NB4 (cell line): ENCODE measurements around the gene SPATA20.

Experiments used
- DNase-seq: peaks from one replicate; pipeline ENCODE4 v3.0.0; 2010; ENCODE audit warnings: low read depth
- H3K4me3 ChIP-seq: one replicate; pipeline ENCODE4 v1.5.1; 2011; ENCODE audit warnings: mild to moderate bottlenecking, low read depth, low read length, moderate library complexity
- CTCF ChIP-seq: IDR thresholded peaks from one replicate; pipeline ENCODE4 v1.5.1; 2012; ENCODE audit warnings: low read depth, low read length
- MAX ChIP-seq: IDR thresholded peaks from 2 replicates; pipeline ENCODE4 v1.6.1; 2011; ENCODE audit warnings: low read depth, low read length
- MYC ChIP-seq: IDR thresholded peaks from 2 replicates; pipeline ENCODE4 v1.6.1; 2011; ENCODE audit warnings: low read depth, low read length
- POLR2A ChIP-seq: IDR thresholded peaks from 2 replicates; pipeline ENCODE4 v1.6.1; 2011; ENCODE audit warnings: mild to moderate bottlenecking; ENCODE audit not compliant: insufficient read length; ENCODE audit errors: extremely low read depth

Gene SPATA20

DNA sequence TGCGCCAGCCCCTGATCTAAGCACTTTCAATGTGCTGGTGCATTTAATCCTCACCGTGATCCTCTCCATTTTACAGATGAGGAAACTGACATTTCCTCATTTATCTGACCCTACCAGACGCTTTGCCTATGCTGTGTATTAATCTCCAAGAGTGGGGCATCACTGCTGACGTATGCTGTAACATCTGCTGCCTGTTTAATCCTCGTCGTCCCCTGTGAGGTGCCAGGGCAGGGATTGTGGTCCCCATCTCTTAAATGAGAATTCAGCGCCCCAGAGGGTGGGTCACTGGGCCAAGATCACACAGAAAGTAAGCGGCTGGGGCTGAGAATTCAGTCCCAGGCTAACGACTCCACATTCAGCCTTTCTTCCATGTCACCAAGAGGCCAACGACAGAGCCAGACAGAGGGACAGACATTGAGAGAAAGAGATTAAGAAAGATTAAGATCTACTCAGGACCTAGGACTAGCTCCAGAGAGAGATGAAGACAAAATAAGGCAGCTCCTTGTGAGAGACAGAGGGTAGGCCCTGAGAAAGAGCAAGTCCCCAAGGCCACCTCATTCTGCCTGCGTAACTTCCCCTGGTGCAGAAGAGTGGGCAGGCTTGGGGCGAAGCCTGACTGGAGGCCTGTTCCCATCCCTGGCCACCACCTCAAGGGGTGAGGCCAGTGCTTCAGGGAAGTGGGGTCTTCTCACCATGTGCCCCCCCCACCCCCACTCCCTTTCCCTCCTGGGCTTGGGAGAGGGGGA lies 27.1 kb downstream of the SPATA20 start:
- TF ChIP-seq CTCF (no peak), MAX (no peak), POLR2A (no peak), MYC (no peak)
- no peak for DNase-seq
- H3K4me3 ChIP-seq = no peak overlapping the region

- no peak for DNase-seq
- no peak overlapping the region for H3K4me3 ChIP-seq
- TF ChIP-seq MAX (no peak), POLR2A (no peak), MYC (no peak), CTCF (no peak)
These were observed 28.7 kb downstream of the SPATA20 start for GRCh38 chr17:50575581-50576210.

- no peak for TF ChIP-seq MAX
- TF ChIP-seq POLR2A = no peak
- no peak for TF ChIP-seq CTCF
- no peak for TF ChIP-seq MYC
- no peak for DNase-seq
- H3K4me3 ChIP-seq = no peak overlapping the region
These were observed 29.9 kb downstream of the SPATA20 start for GRCh38 chr17:50576864-50577263.

DNA sequence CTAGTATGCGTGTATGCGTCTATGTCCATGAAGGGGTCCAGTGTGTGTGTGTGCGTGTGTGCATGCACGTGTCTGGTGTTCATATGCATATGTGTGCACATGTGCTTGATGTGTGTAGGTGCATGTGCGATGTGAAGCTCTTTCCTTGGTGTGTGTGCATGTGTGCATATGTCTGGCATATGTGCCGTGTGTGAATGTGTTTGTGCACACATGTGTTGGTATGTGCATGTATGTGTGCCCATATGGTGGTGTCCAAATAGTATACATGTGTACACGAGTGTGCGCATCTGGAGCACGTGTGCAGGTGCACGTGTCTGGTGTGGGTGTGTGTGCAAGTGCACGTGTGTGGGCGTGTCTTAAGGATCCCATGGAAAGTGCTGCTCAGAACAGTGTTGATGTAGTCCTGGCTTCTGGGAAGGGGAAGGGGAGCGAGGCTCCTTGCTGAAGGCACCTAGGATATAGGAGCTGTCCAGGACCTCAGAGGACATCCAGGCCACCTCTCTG lies 30.5 kb downstream of the SPATA20 start:
- DNase-seq = no peak
- H3K4me3 ChIP-seq = no peak overlapping the region
- no peak for TF ChIP-seq MAX
- TF ChIP-seq POLR2A = no peak
- no peak for TF ChIP-seq MYC
- no peak for TF ChIP-seq CTCF

DNA sequence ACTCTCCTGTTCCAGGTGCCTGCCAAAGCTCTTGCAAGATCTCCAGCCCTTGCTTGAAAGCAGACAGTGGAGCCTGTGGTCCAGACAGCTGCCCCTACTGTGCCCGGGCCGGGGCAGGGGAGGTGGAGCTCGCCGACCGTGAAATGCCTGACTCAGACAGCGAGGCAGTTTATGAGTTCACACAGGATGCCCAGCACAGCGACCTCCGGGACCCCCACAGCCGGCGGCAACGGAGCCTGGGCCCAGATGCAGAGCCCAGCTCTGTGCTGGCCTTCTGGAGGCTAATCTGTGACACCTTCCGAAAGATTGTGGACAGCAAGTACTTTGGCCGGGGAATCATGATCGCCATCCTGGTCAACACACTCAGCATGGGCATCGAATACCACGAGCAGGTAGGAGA lies 31.2 kb downstream of the SPATA20 start:
- no peak for TF ChIP-seq MAX
- no peak for TF ChIP-seq CTCF
- no peak for TF ChIP-seq POLR2A
- no peak for TF ChIP-seq MYC
- H3K4me3 ChIP-seq = no peak overlapping the region
- no peak for DNase-seq

DNA sequence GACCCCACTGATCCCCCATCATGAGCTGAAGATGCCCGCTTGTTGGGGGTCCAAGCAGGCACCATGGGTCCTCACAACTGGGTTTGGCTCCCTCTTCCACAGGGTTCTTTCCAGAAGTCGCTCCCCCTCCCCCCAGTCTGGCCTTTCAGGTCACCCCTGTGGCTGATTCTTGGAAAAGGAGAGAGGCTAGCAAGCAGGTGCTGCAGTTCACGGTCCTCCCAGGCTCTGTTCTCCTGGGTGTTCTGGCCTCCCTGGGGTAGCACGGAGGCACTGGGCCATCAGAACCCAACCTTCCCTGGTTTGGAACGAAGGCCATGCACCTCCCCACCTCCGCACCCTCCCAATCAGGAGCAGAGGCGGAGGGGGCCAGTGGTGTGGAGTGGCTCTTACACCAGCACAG lies 32.4 kb downstream of the SPATA20 start:
- TF ChIP-seq MYC = no peak
- no peak for TF ChIP-seq MAX
- no peak for TF ChIP-seq CTCF
- TF ChIP-seq POLR2A = no peak

More for the DNA sequence above, 32.4 kb downstream of the SPATA20 start:
- H3K4me3 ChIP-seq = no peak overlapping the region
- DNase-seq = no peak
